GM06990 (cell line): ENCODE results near the gene DNAH10.
A peak's percentile ranks its signal among the peaks of the same experiment; 100 is the strongest.

Experiments
- DNase-seq: peaks from one replicate; pipeline ENCODE4 v3.0.0-alpha.2; 2011; ENCODE audit not compliant: insufficient read length; ENCODE audit errors: extremely low read depth
- H3K27me3 ChIP-seq: replicated peaks from 2 replicates; pipeline ENCODE4 v1.6.0; 2011; ENCODE audit warnings: low read length; ENCODE audit not compliant: control insufficient read depth, insufficient read depth
- H3K36me3 ChIP-seq: 2 replicates; pipeline ENCODE4 v1.5.1; 2011; ENCODE audit warnings: low read length; ENCODE audit not compliant: control insufficient read depth, insufficient read depth
- H3K4me3 ChIP-seq: replicated peaks from 2 replicates; pipeline ENCODE4 v1.5.1; 2011; ENCODE audit warnings: low read depth, mild to moderate bottlenecking, control low read depth, low read length
- TF ChIP-seq, protein P1 (sequence below): IDR thresholded peaks from 2 replicates; pipeline ENCODE4 v1.5.1; 2011; ENCODE audit warnings: low read length, control low read depth, mild to moderate bottlenecking, inconsistent platforms; ENCODE audit not compliant: insufficient read depth, poor library complexity, severe bottlenecking

Gene DNAH10

GRCh38 chr12:123937707-123938591 lies 175.8 kb downstream of the DNAH10 start:
- no peak overlapping the region for H3K4me3 ChIP-seq
- DNase-seq: no peak
- H3K27me3 ChIP-seq: no peaks in the 10 kb centered on the region
- TF ChIP-seq, protein P1, sequence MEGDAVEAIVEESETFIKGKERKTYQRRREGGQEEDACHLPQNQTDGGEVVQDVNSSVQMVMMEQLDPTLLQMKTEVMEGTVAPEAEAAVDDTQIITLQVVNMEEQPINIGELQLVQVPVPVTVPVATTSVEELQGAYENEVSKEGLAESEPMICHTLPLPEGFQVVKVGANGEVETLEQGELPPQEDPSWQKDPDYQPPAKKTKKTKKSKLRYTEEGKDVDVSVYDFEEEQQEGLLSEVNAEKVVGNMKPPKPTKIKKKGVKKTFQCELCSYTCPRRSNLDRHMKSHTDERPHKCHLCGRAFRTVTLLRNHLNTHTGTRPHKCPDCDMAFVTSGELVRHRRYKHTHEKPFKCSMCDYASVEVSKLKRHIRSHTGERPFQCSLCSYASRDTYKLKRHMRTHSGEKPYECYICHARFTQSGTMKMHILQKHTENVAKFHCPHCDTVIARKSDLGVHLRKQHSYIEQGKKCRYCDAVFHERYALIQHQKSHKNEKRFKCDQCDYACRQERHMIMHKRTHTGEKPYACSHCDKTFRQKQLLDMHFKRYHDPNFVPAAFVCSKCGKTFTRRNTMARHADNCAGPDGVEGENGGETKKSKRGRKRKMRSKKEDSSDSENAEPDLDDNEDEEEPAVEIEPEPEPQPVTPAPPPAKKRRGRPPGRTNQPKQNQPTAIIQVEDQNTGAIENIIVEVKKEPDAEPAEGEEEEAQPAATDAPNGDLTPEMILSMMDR: no peak
- H3K36me3 ChIP-seq: no peaks in the 10 kb centered on the region; the same call in 1 of the 2 replicates

DNA sequence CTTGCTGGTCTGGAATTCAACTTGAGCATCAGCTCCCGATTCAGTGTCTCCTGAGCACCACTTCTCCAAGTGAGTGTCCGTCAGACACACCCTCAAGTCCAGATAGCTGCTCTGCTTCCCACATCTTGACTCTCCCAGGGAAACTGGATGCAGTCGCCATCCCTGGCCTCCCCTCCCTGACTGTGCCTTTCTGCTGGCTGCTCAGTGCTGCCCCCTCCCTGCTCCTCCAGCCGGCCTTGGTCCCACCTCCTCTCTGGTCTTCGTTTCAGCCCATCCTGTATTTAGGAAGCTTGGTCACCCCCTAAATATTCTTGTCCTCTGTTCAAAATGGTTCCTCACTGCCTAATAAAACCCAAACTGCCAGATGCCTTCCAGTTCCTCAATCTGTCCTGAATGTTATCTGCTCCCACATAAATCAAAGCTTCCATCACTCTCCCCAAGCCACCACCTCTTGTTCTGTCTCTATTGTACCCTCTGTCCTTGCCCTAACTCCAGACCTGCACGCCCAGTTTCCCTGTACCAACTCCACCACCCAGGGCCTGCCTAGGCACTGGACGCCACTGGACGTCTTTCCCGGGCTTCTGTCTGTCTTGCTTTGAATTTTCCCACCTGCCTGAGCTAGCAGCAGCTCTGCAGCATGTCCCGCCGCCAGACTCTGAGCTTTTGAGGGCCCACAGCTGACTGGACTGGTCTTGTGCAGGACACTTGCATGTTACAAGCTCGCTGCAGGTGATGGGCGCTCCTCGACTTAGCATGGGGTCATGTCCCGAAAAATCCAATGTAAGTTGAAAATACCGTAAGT lies 176.8 kb downstream of the DNAH10 start:
- DNase-seq: no peak

DNA sequence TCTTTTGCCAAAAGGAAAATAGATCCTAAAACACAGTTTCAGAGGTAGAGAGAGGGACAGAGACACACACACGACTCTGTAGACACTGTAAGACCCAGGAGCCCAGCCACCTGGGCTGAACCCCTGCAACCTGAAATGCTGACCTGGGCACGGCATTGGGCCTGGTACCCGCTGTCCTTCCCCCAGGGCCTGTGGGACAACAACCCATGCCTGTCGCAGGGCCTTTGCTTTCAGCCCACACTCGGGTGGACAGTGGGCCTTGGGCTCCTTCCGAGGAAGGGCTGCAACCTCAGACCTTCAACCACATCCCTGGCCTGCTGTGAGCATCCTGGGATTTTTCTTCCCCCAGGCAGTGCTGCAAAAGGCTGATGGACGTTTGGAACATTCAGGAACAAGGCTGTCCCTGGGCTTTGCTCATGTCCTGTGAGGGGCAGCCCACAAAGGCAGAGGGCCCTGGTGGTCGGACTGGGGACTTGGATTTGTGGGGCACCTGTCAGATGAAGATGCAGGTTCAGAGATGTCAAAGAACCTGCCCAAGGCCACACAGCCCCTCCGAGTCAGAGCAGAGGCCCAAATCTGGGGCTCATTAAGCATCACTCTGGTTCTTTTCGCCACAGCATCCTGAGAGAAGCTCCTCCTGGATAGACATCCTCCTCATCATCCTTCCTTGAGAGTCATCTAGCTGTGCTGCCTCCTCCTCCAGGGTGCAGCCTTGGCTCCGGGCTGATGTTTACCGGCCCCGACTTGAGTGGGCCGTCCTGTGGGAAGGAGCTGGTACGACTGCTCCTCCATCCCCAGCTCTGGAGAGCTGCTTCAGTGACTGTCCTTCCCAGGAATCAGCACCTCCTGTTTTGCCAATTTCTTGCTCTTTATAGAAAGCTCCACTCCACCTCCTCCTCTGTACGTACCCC lies 177.9 kb downstream of the DNAH10 start:
- no peak for DNase-seq

More for the DNA sequence above, 176.8 kb downstream of the DNAH10 start:
- H3K27me3 ChIP-seq: no peaks in the 10 kb centered on the region
- H3K4me3 ChIP-seq: no peak overlapping the region
- TF ChIP-seq, protein P1: peak; percentile 41
- H3K36me3 ChIP-seq: no peaks in the 10 kb centered on the region; the same call in 1 of the 2 replicates

GRCh38 chr12:123940627-123940966 lies 178.5 kb downstream of the DNAH10 start:
- no peak for DNase-seq
- Histone ChIP-seq H3K36me3 (no peaks in the 10 kb centered on the region; the same call in 1 of the 2 replicates), H3K4me3 (no peak overlapping the region), H3K27me3 (no peaks in the 10 kb centered on the region)
- TF ChIP-seq, protein P1: no peak

More for the DNA sequence above, 177.9 kb downstream of the DNAH10 start:
- H3K36me3 ChIP-seq: no peaks in the 10 kb centered on the region; the same call in 1 of the 2 replicates
- TF ChIP-seq, protein P1: no peak
- H3K4me3 ChIP-seq: no peak overlapping the region
- no peaks in the 10 kb centered on the region for H3K27me3 ChIP-seq

DNA sequence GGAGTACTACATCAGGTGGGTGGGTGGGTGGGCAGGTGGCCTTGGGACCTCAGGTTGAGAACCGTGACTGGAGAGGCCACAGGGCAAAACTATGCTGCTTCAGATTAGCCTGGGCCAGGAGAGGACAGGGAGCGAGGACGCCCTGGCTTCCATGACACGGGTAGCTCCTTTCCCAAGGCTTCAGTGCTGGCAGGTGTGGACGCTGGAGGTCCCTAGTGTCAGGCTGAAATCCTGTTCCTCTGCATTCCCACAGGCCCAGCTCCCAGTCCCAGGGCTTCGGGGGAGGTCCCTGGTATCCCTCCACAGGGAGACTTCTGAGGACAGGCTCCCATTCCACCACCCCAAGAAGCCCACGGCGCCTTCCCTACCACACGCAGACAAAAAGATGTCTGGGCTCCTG lies 178.9 kb downstream of the DNAH10 start:
- Histone ChIP-seq H3K36me3 (no peaks in the 10 kb centered on the region; the same call in 1 of the 2 replicates), H3K27me3 (no peaks in the 10 kb centered on the region), H3K4me3 (no peak overlapping the region)
- TF ChIP-seq, protein P1: no peak
- DNase-seq: no peak
